HG03025 (cell line): ENCODE results near the gene LYPD6.

Source experiments
- ATAC-seq: cut with Tn5 transposase; IDR thresholded peaks from one replicate; pipeline ENCODE4 v1.9.1; 2021; ENCODE audit warnings: mild to moderate bottlenecking, moderate library complexity; ENCODE audit not compliant: unreplicated experiment, low FRiP score

LYPD6 gene

DNA sequence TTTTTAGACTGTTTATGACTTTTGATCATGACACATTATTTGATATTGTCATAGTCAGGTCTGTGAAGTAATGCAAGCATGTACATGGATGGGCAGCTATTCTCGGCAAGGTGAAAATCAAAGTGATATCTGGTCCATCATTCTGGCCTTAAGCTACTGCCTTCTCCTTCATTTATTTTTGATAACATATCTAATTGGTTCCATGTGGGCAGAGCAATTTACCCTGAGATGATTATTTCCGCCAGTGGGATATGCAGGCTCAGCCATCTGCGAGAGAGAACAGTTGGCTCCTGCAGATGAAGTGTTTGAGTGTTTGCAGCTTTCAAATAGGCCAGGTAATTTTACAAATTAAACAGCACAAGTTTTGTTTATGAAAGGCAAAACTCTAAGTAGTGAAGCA, 116.4 kb downstream of the LYPD6 start:
- ATAC-seq: no peak

DNA sequence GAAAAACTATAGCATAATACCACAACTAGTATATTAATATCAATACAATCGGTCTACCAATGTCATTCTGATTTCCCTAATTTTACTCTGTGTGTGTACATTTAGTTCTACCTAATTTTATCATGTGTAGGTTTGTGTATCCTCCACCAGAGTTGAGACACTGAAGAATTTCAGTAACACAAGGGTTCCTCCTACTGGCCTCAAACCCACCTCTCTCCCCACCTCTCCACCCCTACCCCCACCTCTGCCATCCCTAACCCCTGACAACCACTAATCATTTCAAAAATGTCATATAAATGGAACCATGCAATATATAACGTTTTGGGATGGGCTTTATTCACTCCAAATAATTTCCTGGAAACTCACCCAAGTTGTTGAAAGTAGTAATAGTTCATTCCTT, 117.9 kb downstream of the LYPD6 start:
- no peak for ATAC-seq

DNA sequence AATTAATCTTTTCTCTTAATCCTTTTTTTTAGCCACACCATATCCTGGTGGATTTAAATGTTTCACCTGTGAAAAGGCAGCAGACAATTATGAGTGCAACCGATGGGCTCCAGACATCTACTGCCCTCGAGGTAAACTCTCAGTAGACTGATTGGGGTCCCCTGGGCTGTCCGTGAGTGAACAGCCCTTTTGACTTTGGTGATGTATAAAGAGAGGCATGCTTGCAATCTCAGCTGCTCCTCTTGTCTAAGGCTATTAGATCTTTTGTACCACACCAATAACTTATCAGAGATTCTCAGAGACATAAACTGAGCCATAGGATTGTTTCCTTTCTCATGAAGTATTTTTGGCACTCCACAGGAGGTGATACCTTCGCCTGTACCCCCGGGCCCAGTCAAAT, 118.6 kb downstream of the LYPD6 start:
- no peak for ATAC-seq

DNA sequence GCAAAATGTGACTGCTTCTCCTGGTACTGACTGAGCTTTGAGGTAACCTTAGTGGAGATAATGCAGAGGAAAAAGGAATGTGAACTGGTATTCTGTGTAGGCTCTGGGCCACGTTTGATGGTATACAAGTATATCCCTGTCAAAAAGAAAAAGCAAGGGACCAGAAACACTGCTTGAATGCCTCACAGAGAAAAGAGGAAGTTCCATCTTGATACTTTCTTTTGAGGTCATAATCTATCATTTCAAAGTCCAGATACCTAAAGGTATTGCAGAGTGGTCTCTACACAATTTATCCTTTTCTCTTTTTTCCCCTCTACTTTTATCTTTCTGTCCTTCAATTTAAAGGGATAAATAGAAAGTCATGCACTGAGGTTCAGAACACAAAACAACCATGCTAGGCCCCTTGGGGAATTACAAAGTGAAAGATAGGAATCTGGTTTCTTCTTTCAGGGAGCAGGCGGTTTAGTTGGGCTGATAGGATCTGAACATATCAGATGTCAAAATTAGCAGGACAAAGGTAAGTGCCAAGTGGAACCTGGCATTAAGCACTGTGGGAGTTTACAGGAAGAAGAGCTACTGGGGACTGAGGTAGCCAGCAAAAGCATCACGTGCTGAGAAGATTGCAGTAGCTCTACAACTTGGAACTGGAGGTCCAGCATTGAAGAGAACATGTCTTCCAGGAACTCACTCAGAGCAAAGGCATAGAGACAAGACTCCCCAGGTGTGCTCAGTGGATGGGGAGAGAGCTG, 121.2 kb downstream of the LYPD6 start:
- peak; percentile 47 for ATAC-seq

DNA sequence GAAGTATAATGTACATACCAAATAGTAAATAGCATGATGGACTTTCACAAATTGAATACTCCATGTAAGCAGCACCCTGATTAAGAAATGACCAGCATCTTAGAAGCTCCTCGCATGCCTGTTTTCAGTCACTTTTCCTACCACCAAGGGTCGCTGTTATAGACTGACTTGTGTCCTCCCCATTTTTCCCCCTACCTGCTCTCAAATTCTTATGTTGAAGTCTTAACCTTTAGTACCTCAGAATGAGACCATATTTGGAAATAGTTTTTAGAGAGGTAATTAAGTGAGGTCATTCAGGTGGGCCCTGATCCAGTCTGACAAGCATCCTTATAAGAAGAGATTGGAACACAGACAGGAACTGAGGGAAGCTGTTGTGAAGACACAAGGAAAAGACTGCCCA, 125.9 kb downstream of the LYPD6 start:
- ATAC-seq: no peak

DNA sequence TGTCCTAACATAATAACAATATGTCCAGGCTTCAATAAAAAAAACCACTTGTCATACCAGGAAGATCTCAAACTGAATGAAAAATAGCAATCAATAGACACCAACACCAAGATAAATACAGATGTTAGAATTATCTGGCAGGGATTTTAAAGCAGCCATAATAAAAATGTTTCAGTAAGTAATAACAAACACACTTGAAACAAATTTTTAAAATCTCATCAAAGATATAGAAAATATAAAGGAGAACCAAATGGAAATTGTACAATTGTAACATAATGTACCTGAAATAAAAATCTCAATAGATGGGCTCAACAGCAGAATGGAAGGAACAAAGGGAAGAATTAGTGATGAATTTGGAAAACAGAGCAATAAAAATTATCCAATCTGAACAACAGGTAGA, 128.1 kb downstream of the LYPD6 start:
- ATAC-seq: no peak

DNA sequence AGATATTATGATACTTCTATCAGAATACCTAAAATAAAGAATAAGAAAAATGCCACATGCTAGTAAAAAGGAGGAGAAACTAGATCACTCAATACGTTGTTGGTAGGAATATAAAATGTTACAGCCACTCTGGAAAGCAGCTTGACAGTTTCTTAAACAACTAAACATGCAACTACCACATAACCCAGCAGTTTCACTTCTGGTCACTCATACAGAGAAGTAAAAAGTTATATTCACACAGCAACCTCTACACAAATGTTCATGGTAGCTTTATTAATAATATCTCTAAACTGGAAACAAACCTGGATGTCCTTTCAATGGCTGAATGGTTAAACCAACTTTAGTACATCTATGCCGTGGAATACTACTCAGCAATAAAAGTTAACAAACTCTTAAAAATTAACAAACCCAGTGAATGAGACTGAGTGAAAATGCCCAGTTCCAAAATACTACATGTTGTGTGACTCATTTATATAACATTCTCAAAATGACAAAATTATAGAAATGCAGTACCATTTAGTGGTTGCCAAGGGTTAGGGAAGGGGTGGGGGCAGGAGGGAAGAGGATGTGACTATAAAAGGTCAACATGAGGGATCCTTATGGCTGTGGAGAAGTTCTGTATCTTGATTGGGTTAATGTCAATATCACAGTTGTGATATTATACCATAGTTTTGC, 133.1 kb downstream of the LYPD6 start:
- peak; percentile 96 for ATAC-seq

DNA sequence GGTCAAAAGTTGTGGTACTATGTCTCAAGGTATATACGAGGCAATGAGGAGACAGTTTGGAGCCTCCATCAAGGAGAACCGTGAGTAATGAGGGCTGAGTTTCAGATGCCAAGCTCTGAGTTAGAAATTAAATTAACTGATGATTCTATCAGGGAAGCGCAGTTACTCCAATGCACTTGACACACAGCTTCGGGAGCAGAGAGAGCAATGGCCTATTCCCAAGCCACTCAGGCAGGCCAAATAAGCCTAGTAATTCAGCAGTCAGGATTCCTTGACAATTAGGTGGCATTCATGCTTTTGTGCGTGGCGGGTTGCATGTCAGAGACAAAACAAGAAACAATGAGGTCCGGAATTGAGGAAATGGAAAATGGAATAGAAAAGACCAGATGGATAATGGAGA, 134.0 kb downstream of the LYPD6 start:
- ATAC-seq: no peak

DNA sequence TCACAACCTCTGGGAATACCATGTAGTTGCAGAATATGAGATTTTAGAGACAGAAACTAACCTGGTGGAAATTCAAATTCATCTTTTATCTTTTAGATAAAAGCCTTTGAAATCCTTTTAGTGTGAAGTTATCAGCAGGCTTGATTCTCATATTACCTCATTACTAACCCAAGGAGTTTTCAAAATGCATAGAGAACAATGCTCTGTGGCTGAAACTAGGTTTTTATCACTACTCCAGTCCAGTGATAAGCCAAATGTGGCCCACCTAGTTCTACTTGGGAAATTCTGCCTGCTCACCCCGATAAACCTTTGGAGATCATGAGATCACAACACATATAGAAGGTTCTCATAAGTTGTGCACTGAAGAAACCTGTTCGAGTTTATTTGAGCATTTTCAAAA, 135.5 kb downstream of the LYPD6 start:
- no peak for ATAC-seq

DNA sequence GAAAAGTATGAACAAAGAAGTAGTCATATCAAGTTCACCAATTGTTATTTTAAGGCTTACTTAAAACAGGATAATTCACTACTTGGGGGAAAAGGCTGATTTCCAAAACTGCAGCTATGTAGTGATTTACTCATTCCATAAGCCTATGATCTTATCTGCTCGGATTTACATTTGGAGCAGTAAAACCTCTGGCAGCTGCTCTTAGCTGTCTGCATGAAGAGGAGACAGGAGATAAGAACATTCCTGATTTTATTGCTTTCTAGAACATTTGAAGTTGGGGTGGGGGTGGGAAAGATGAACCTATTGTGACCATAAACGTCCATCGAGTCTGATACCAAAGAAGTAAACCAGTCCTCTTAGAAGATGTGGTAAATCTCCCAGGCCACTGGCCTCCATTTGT, 136.2 kb downstream of the LYPD6 start:
- no peak for ATAC-seq

DNA sequence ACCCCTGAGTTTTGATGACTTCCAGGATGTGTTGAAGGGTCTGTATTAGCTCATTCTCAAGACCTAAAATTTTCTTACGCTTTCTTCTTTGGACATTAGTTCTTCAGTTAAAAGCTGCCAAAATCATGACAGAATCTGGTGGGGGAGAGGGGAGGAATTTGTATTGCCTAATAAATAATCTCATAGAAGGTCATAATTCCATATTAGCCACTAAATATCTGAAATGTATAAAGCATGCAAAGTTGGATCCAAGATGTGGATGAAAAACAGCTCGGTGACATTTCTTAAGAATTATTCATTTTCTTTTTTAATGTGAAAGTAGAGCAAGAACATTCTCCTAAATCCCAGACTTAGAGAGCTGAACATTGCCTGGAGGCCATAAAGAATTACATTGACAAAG, 137.0 kb downstream of the LYPD6 start:
- no peak for ATAC-seq

DNA sequence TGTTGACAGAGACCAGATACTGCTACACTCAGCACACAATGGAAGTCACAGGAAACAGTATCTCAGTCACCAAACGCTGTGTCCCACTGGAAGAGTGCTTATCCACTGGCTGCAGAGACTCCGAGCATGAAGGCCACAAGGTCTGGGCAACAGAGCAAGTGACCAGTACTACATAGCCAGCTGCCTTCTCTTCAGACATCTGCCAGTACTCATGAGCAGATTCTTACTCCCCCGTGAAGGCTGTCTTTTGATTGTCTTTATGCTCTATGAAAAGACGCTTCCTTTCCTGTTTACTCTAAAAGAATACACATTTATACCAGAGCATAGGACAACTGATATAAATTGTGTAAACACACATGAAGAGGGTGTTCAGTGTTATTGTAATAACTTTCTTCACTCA, 138.2 kb downstream of the LYPD6 start:
- ATAC-seq: no peak

DNA sequence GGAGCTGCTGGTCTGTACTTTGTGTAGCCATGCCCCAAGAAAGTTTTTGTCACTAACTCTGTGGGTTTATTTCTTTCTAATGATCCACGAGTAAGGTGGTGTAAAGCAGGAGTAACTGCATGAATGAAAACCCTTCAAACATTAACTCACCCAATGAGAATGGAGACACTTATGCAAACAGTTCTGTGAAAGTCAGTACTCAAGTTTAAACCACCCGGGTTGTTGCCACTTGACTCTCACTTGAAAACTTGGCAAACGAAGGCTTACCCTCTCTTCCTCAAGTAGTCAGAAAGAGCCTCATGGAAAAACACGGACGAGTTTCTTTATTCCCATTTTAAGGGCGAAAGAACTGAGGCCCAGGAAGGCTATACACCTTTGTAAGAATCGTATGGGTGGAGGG, 139.7 kb downstream of the LYPD6 start:
- ATAC-seq: no peak

DNA sequence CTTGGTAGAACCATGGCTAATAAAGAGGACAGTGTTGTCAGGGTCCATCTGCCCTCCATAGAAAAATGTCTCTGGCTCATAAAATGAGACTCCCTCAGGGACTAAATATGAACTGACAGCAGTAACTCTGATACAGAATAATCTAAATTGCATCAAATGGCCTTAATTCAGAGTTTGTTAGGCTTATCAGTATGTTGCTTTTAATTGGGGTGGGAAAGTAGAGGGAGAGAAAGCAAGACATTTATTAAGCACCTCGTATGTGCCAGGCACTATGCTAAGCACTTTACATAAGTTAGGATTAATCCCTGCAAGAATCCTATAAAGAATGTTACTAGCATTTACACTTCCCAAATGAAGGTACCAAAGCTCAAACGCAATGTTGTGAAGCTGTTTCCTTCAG, 142.0 kb downstream of the LYPD6 start:
- no peak for ATAC-seq

DNA sequence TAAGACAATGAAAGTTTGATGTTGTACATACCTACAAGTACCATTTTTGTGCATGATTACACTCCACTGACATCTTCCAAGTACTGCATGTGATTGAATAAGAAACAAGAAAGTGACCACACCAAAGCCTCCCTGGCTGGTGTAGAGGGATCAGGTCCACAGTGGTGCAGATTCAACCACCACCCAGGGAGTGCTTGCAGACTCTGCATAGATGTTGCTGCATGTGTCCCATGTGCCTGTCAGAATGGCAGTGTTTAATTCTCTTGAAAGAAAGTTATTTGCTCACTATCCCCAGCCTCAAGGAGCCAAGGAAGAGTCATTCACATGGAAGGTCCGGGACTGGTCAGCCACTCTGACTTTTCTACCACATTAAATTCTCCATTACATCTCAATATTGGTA, 142.7 kb downstream of the LYPD6 start:
- no peak for ATAC-seq

DNA sequence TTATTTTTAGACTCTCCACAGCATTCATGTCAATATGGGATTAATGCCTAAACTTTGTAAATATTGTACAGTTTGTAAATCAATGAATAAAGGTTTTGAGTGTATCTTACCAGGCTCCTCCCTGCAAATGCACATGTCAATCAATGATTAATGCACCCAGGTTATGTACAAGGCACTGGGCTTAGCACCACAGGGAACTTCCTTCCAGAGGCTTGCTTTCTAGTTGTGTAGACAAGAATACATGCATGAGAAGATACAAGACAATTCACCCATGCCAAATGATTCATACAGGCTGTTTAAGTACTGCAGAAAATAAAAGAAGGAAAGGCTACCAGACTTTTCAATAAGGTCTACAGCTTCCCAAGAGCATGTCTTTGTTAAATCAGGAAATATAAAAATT, 143.1 kb downstream of the LYPD6 start:
- no peak for ATAC-seq

DNA sequence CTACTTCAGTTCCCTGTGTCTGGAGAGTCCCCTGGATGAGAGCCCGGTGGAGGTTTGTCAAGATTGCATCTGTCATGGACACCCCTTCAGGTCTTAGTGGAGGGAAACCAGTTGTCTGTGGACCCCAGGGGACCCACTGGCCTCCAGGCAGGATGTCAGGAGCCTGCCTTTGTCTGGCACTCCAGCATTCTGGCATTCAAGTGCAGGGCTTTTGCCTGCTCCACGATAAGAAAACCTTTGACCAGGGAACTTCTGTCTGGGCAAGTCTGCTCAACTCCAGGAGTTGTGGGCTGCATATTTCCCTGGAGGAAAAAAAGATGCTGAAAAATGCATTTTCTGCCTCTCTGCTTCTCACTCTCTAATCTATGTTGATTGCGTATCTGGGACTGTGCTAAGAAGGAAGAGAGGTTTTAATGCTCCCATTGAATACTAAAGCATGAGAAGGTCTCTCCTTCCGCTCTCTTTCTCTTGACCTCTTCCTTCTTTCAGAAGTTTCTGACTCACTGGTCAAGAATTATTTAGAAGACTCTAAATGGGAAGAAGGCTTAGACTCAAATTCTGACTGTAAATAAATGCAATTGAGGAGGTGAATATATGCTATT, 152.7 kb downstream of the LYPD6 start:
- ATAC-seq: no peak

DNA sequence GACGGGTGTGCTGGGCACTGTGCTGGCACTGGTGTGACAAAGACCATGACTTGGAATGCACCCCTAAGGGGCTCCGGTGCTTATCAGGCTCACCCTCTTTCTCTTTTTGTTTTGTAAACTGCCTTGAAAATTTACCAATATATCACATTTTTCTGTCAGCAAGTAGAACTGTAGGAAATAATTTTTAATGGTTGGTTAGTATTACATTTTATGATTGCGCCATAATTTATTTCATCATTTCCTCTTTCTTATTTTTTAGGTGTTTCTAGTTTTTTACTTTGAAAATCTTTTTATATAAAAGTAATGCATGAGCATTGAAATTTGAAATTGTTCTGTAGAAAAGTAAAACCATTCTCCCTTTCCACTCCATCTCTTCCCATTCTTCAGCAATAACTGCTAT, 156.3 kb downstream of the LYPD6 start:
- no peak for ATAC-seq

DNA sequence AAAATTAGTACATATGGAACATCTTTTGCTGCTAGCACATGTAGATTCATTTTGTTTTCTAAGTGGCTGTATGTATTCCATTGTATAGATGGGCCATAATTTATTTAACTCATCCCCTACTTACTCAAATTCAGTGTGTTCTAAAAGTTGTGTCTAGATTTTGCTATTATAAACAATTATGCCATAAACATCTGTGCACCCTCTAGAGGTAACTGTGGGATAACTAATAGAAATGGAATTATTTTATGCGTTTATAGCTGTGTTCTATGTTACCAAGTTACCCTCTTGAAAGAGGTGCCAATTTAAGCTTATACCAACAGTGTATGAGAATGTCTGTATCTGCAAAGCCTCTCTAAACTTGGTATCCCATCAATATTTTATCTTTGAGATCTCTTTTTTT, 156.8 kb downstream of the LYPD6 start:
- no peak for ATAC-seq

DNA sequence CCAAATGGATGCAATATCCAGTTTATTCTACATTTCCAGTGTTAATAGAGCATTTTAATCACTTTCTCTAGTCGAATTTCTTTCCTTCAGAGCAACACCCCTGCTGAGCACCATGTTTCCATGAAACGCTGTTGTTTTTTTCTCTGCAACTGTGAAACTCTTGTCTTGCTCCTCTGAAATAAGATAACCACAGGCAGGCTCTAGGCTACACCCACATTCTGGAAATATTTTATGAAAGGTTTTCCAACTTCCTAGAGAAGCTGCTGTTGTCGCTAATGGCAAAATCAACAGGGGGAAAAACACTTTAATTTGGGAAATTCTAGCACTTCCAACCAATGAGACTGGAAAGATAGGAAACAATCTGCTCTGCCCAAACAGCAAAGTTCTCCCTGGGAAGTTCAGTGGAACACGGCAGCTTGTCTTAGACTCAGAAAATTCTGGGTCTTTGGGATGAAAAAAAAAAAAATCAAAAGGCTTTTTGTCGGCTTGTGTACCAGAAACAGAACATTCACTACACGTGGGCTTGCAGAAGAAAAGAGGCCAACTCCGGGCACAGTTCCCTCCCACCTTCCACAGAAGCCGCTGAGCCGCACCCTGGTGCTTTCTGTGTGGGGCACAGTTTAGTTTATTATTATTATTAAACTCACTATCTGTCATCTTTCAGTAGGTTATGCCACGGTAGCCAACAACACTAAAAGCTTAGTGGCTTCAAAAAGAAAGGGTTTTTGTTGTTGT, 158.5 kb downstream of the LYPD6 start:
- ATAC-seq: no peak

DNA sequence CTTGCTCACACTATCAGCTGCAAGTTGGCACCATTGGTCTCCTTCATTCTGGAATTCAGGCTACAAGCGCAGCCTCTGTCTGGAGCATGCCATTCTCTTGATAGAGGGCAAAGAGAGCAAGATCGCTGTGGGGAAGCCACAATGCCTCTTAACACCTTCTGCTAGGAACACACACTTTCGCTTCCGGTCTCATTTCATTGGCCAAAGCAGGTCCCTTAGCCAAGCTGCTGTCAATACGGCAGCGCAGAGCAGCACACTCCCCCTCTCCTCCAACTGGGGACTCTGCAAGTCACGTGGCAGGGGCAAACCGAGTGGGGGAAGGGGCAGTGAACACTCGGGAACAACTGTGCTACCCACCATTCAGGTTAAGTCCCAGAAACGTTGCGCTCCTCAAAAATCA, 159.1 kb downstream of the LYPD6 start:
- ATAC-seq: no peak
